ENCODE measurements around the gene ZIC4. TPM values are rescaled to one million over a fixed set of nuclear protein-coding genes. Genes with fewer than 3 reads are reported as not detected.

Gene ZIC4
- total and polyA plus RNA-seq, 3 experiments from 2014 or later: not detected

- CTCF ChIA-PET: no interaction called here
- Histone ChIP-seq H3K4me1 (ENCODE audit: insufficient read depth, low read length) (no peaks in the 10 kb centered on the region), H3K9me3 (ENCODE audit: low read length) (no peaks in the 10 kb centered on the region), H3K4me3 (ENCODE audit: low read length) (no peak overlapping the region), H3K27me3 (ENCODE audit: insufficient read depth, low read length, poor library complexity, severe bottlenecking) (peaks cover 6% of the 10 kb centered on the region), H3K27ac (ENCODE audit: low read depth, low read length) (no peak overlapping the region), H3K36me3 (ENCODE audit: insufficient read depth, low read length) (no peaks in the 10 kb centered on the region)
- Mint-ChIP-seq H3K27me3 (peaks cover 48 to 83% of the 10 kb centered on the region in 2 donors), H3K4me3 (no peak overlapping the region), H3K36me3 (no peaks in the 10 kb centered on the region), H3K9me3 (peaks cover 0 to 29% (median 16%) of the 10 kb centered on the region in 5 donors), H3K27ac (no peak overlapping the region), H3K4me1 (no peaks in the 10 kb centered on the region)
- POLR2A ChIA-PET: no interaction called here
- no peak for DNase-seq
Observed at GRCh38 chr3:147379651-147380050, 26.7 kb downstream of the ZIC4 start.

GRCh38 chr3:147377412-147378367 is 28.7 kb downstream of the ZIC4 start:
- Histone ChIP-seq H3K4me1 (ENCODE audit: insufficient read depth, low read length) (no peaks in the 10 kb centered on the region), H3K27ac (ENCODE audit: low read depth, low read length) (no peak overlapping the region), H3K4me3 (ENCODE audit: low read length) (no peak overlapping the region), H3K27me3 (ENCODE audit: insufficient read depth, low read length, poor library complexity, severe bottlenecking) (peaks cover 6% of the 10 kb centered on the region), H3K9me3 (ENCODE audit: low read length) (no peaks in the 10 kb centered on the region), H3K36me3 (ENCODE audit: insufficient read depth, low read length) (no peaks in the 10 kb centered on the region)
- H3K9me3 Mint-ChIP-seq: peaks cover 0 to 34% (median 16%) of the 10 kb centered on the region in 5 donors
- peaks cover 43 to 86% of the 10 kb centered on the region in 2 donors for H3K27me3 Mint-ChIP-seq
- POLR2A ChIA-PET: no interaction called here
- DNase-seq: no peak
- H3K4me1 Mint-ChIP-seq: no peaks in the 10 kb centered on the region
- H3K27ac Mint-ChIP-seq: no peak overlapping the region
- CTCF ChIA-PET: no interaction called here
- no peaks in the 10 kb centered on the region for H3K36me3 Mint-ChIP-seq
- H3K4me3 Mint-ChIP-seq: no peak overlapping the region

GRCh38 chr3:147373301-147373700 is 33.0 kb downstream of the ZIC4 start:
- Histone ChIP-seq H3K27ac (ENCODE audit: low read depth, low read length) (no peak overlapping the region), H3K36me3 (ENCODE audit: insufficient read depth, low read length) (no peaks in the 10 kb centered on the region), H3K27me3 (ENCODE audit: insufficient read depth, low read length, poor library complexity, severe bottlenecking) (peaks cover 22% of the 10 kb centered on the region), H3K4me1 (ENCODE audit: insufficient read depth, low read length) (no peaks in the 10 kb centered on the region), H3K9me3 (ENCODE audit: low read length) (no peaks in the 10 kb centered on the region), H3K4me3 (ENCODE audit: low read length) (no peak overlapping the region)
- Mint-ChIP-seq H3K27ac (no peak overlapping the region), H3K36me3 (no peaks in the 10 kb centered on the region), H3K4me1 (no peaks in the 10 kb centered on the region), H3K4me3 (no peak overlapping the region), H3K9me3 (peaks cover 0 to 39% (median 29%) of the 10 kb centered on the region in 5 donors), H3K27me3 (peaks cover 48 to 90% of the 10 kb centered on the region in 2 donors)
- CTCF ChIA-PET: no interaction called here
- POLR2A ChIA-PET: no interaction called here
- no peak for DNase-seq

GRCh38 chr3:147372525-147373027 is 33.8 kb downstream of the ZIC4 start:
- DNase-seq: no peak
- Histone ChIP-seq H3K4me1 (ENCODE audit: insufficient read depth, low read length) (no peaks in the 10 kb centered on the region), H3K27ac (ENCODE audit: low read depth, low read length) (no peak overlapping the region), H3K27me3 (ENCODE audit: insufficient read depth, low read length, poor library complexity, severe bottlenecking) (peaks cover 28% of the 10 kb centered on the region), H3K36me3 (ENCODE audit: insufficient read depth, low read length) (no peaks in the 10 kb centered on the region), H3K4me3 (ENCODE audit: low read length) (no peak overlapping the region), H3K9me3 (ENCODE audit: low read length) (no peaks in the 10 kb centered on the region)
- ChIA-PET CTCF (no interaction called here), POLR2A (no interaction called here)
- no peaks in the 10 kb centered on the region for H3K4me1 Mint-ChIP-seq
- H3K9me3 Mint-ChIP-seq: peaks cover 0 to 36% (median 29%) of the 10 kb centered on the region in 5 donors
- H3K27me3 Mint-ChIP-seq: peaks cover 45 to 88% of the 10 kb centered on the region in 2 donors
- no peak overlapping the region for H3K4me3 Mint-ChIP-seq
- H3K27ac Mint-ChIP-seq: no peak overlapping the region
- H3K36me3 Mint-ChIP-seq: no peaks in the 10 kb centered on the region

- H3K36me3 Mint-ChIP-seq: no peaks in the 10 kb centered on the region
- CTCF ChIA-PET: no interaction called here
- Histone ChIP-seq H3K4me1 (ENCODE audit: insufficient read depth, low read length) (no peaks in the 10 kb centered on the region), H3K27me3 (ENCODE audit: insufficient read depth, low read length, poor library complexity, severe bottlenecking) (peaks cover 28% of the 10 kb centered on the region), H3K9me3 (ENCODE audit: low read length) (no peaks in the 10 kb centered on the region), H3K4me3 (ENCODE audit: low read length) (no peak overlapping the region), H3K27ac (ENCODE audit: low read depth, low read length) (no peak overlapping the region), H3K36me3 (ENCODE audit: insufficient read depth, low read length) (no peaks in the 10 kb centered on the region)
- H3K9me3 Mint-ChIP-seq: peaks cover 0 to 33% (median 29%) of the 10 kb centered on the region in 5 donors
- no peak for DNase-seq
- POLR2A ChIA-PET: no interaction called here
- no peak overlapping the region for H3K4me3 Mint-ChIP-seq
- peaks cover 39 to 80% of the 10 kb centered on the region in 2 donors for H3K27me3 Mint-ChIP-seq
- no peaks in the 10 kb centered on the region for H3K4me1 Mint-ChIP-seq
- H3K27ac Mint-ChIP-seq: no peak overlapping the region
Observed at GRCh38 chr3:147371771-147372340, 34.5 kb downstream of the ZIC4 start.

- no peak overlapping the region for H3K4me3 ChIP-seq (ENCODE audit: low read length)
- CTCF ChIA-PET: no interaction called here
- peak overlapping the region in 1 of 8 donors; percentile 17 for H3K27ac Mint-ChIP-seq
- POLR2A ChIA-PET: interaction anchor here (0.6 kb wide), 1 partner anchor 71 kb away, joined by 4 read pairs; no protein-coding TSS in a partner anchor
- H3K4me3 Mint-ChIP-seq: no peak overlapping the region
- H3K27ac ChIP-seq (ENCODE audit: low read depth, low read length): no peak overlapping the region
- peaks cover 39 to 78% of the 10 kb centered on the region in 2 donors for H3K27me3 Mint-ChIP-seq
- H3K4me1 ChIP-seq (ENCODE audit: insufficient read depth, low read length): no peaks in the 10 kb centered on the region
- no peaks in the 10 kb centered on the region for H3K9me3 ChIP-seq (ENCODE audit: low read length)
- DNase-seq: no peak
- H3K9me3 Mint-ChIP-seq: peaks cover 2 to 33% (median 29%) of the 10 kb centered on the region in 5 donors
- H3K36me3 ChIP-seq (ENCODE audit: insufficient read depth, low read length): no peaks in the 10 kb centered on the region
- H3K27me3 ChIP-seq (ENCODE audit: insufficient read depth, low read length, poor library complexity, severe bottlenecking): peaks cover 28% of the 10 kb centered on the region
- no peaks in the 10 kb centered on the region for H3K36me3 Mint-ChIP-seq
- no peaks in the 10 kb centered on the region for H3K4me1 Mint-ChIP-seq
Observed at GRCh38 chr3:147371140-147371539, 35.2 kb downstream of the ZIC4 start.

- CTCF ChIA-PET: no interaction called here
- no peaks in the 10 kb centered on the region for H3K9me3 ChIP-seq (ENCODE audit: low read length)
- H3K4me3 Mint-ChIP-seq: no peak overlapping the region
Observed at GRCh38 chr3:147370349-147370748, 36.0 kb downstream of the ZIC4 start.

GRCh38 chr3:147369661-147370123 is 36.7 kb downstream of the ZIC4 start:
- Histone ChIP-seq H3K4me3 (ENCODE audit: low read length) (no peak overlapping the region), H3K4me1 (ENCODE audit: insufficient read depth, low read length) (no peaks in the 10 kb centered on the region), H3K27me3 (ENCODE audit: insufficient read depth, low read length, poor library complexity, severe bottlenecking) (peaks cover 28% of the 10 kb centered on the region), H3K9me3 (ENCODE audit: low read length) (no peaks in the 10 kb centered on the region), H3K36me3 (ENCODE audit: insufficient read depth, low read length) (no peaks in the 10 kb centered on the region), H3K27ac (ENCODE audit: low read depth, low read length) (no peak overlapping the region)
- Mint-ChIP-seq H3K4me1 (no peaks in the 10 kb centered on the region), H3K9me3 (peaks cover 2 to 33% (median 29%) of the 10 kb centered on the region in 5 donors), H3K36me3 (no peaks in the 10 kb centered on the region), H3K4me3 (no peak overlapping the region), H3K27ac (no peak overlapping the region), H3K27me3 (peaks cover 49 to 73% of the 10 kb centered on the region in 2 donors)
- ChIA-PET CTCF (no interaction called here), POLR2A (no interaction called here)
- DNase-seq: no peak

More at GRCh38 chr3:147370349-147370748, 36.0 kb downstream of the ZIC4 start:
- Histone ChIP-seq H3K36me3 (ENCODE audit: insufficient read depth, low read length) (no peaks in the 10 kb centered on the region), H3K4me3 (ENCODE audit: low read length) (no peak overlapping the region), H3K27ac (ENCODE audit: low read depth, low read length) (no peak overlapping the region), H3K27me3 (ENCODE audit: insufficient read depth, low read length, poor library complexity, severe bottlenecking) (peaks cover 28% of the 10 kb centered on the region), H3K4me1 (ENCODE audit: insufficient read depth, low read length) (no peaks in the 10 kb centered on the region)
- H3K36me3 Mint-ChIP-seq: no peaks in the 10 kb centered on the region
- peaks cover 2 to 33% (median 29%) of the 10 kb centered on the region in 5 donors for H3K9me3 Mint-ChIP-seq
- POLR2A ChIA-PET: interaction anchor here (0.6 kb wide), 2 partner anchors 10 to 72 kb away, joined by 4 read pairs; no protein-coding TSS in a partner anchor
- H3K27me3 Mint-ChIP-seq: peaks cover 45 to 78% of the 10 kb centered on the region in 2 donors
- H3K4me1 Mint-ChIP-seq: no peaks in the 10 kb centered on the region
- no peak overlapping the region for H3K27ac Mint-ChIP-seq
- DNase-seq: no peak
